Measurements from ENCODE around the gene PAQR7. TPM values are rescaled to one million over a fixed set of nuclear protein-coding genes. Genes with fewer than 3 reads are reported as not detected.
A peak's percentile ranks its signal among the peaks of the same experiment; 100 is the strongest.

Gene PAQR7
- polyA plus RNA-seq, 1 experiment: 10.7 TPM

GRCh38 chr1:25896266-25896665 lies 20.8 kb upstream of the PAQR7 start:
- CTCF ChIA-PET: interaction anchor here (0.5 to 6.0 kb wide), 22 partner anchors 8 to 395 kb away, joined by 3 to 214 read pairs (median 4); partner anchors contain the start of genes PAFAH2, PAQR7 and STMN1

GRCh38 chr1:25895365-25895990 lies 20.0 kb upstream of the PAQR7 start:
- Histone ChIP-seq H3K27ac (ENCODE audit: low read depth, low read length) (peak overlapping the region; percentile 47), H3K27me3 (ENCODE audit: control insufficient read depth, insufficient read depth, low read length) (no peaks in the 10 kb centered on the region), H3K9me3 (ENCODE audit: control insufficient read depth, insufficient read depth, low read length) (no peaks in the 10 kb centered on the region), H3K4me3 (ENCODE audit: low read depth, low read length) (no peak overlapping the region)
- POLR2A ChIA-PET: interaction anchor here (0.5 to 1.9 kb wide), 5 partner anchors 10 to 648 kb away, joined by 3 to 16 read pairs (median 6); partner anchors contain the start of genes PAFAH2, RSRP1 and STMN1
- CTCF ChIA-PET: interaction anchor here (0.5 to 6.0 kb wide), 43 partner anchors 9 to 600 kb away, joined by 3 to 214 read pairs (median 4); partner anchors contain the start of genes PAFAH2, PAQR7 and STMN1
- DNase-seq (ENCODE audit: low read depth, low spot score): peak; percentile 86
- TF ChIP-seq, protein P1, sequence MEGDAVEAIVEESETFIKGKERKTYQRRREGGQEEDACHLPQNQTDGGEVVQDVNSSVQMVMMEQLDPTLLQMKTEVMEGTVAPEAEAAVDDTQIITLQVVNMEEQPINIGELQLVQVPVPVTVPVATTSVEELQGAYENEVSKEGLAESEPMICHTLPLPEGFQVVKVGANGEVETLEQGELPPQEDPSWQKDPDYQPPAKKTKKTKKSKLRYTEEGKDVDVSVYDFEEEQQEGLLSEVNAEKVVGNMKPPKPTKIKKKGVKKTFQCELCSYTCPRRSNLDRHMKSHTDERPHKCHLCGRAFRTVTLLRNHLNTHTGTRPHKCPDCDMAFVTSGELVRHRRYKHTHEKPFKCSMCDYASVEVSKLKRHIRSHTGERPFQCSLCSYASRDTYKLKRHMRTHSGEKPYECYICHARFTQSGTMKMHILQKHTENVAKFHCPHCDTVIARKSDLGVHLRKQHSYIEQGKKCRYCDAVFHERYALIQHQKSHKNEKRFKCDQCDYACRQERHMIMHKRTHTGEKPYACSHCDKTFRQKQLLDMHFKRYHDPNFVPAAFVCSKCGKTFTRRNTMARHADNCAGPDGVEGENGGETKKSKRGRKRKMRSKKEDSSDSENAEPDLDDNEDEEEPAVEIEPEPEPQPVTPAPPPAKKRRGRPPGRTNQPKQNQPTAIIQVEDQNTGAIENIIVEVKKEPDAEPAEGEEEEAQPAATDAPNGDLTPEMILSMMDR (IDR thresholded peaks at IDR 0.05; ENCODE audit: low read depth, low read length): peak; percentile 99

More at GRCh38 chr1:25896266-25896665, 20.8 kb upstream of the PAQR7 start:
- no peaks in the 10 kb centered on the region for H3K27me3 ChIP-seq (ENCODE audit: control insufficient read depth, insufficient read depth, low read length)
- TF ChIP-seq, protein P1 (IDR thresholded peaks at IDR 0.05; ENCODE audit: low read depth, low read length): no peak
- DNase-seq (ENCODE audit: low read depth, low spot score): no peak
- H3K27ac ChIP-seq (ENCODE audit: low read depth, low read length): peak overlapping the region; percentile 47
- POLR2A ChIA-PET: interaction anchor here (0.8 to 1.9 kb wide), 5 partner anchors 9 to 649 kb away, joined by 3 to 16 read pairs (median 5); partner anchors contain the start of genes PAFAH2, RSRP1 and STMN1
- H3K9me3 ChIP-seq (ENCODE audit: control insufficient read depth, insufficient read depth, low read length): no peaks in the 10 kb centered on the region
- no peak overlapping the region for H3K4me3 ChIP-seq (ENCODE audit: low read depth, low read length)

- no peak for DNase-seq (ENCODE audit: low read depth, low spot score)
- no peak overlapping the region for H3K4me3 ChIP-seq (ENCODE audit: low read depth, low read length)
- ChIA-PET CTCF (interaction anchor here (1.0 to 6.0 kb wide), 2 partner anchors 106 to 142 kb away, joined by 4 to 214 read pairs; partner anchors contain the start of gene PAFAH2), POLR2A (interaction anchor here (1.9 kb wide), 1 partner anchor 10 kb away, joined by 5 read pairs; no protein-coding TSS in a partner anchor)
- peak overlapping the region; percentile 77 for H3K27ac ChIP-seq (ENCODE audit: low read depth, low read length)
- H3K27me3 ChIP-seq (ENCODE audit: control insufficient read depth, insufficient read depth, low read length): no peaks in the 10 kb centered on the region
- H3K9me3 ChIP-seq (ENCODE audit: control insufficient read depth, insufficient read depth, low read length): no peaks in the 10 kb centered on the region
- TF ChIP-seq, protein P1 (IDR thresholded peaks at IDR 0.05; ENCODE audit: low read depth, low read length): no peak
Observed at GRCh38 chr1:25893116-25893515, 17.6 kb upstream of the PAQR7 start.

- TF ChIP-seq, protein P1 (IDR thresholded peaks at IDR 0.05; ENCODE audit: low read depth, low read length): no peak
- no peaks in the 10 kb centered on the region for H3K27me3 ChIP-seq (ENCODE audit: control insufficient read depth, insufficient read depth, low read length)
- ChIA-PET CTCF (interaction anchor here (0.7 to 6.0 kb wide), 3 partner anchors 24 to 107 kb away, joined by 3 to 214 read pairs (median 5); partner anchors contain the start of gene PAFAH2), POLR2A (interaction anchor here (0.6 to 2.1 kb wide), 8 partner anchors 16 to 1166 kb away, joined by 3 to 9 read pairs (median 6); partner anchors contain the start of genes MTFR1L, PAFAH2 and PAQR7)
- no peak overlapping the region for H3K4me3 ChIP-seq (ENCODE audit: low read depth, low read length)
- H3K27ac ChIP-seq (ENCODE audit: low read depth, low read length): peak overlapping the region; percentile 96
- H3K9me3 ChIP-seq (ENCODE audit: control insufficient read depth, insufficient read depth, low read length): no peaks in the 10 kb centered on the region
- DNase-seq (ENCODE audit: low read depth, low spot score): no peak
Observed at GRCh38 chr1:25891606-25892005, 16.1 kb upstream of the PAQR7 start.

All from AG04450 (cell line).